Right lobe of liver (tissue), 6 donors: ENCODE data around the gene MACROH2A1. TPM values are rescaled to one million over a fixed set of nuclear protein-coding genes. Genes with fewer than 3 reads are reported as not detected.

Experiments
- ATAC-seq, 4 donors: fragments of 200-7000 bp; cut with Tn5 transposase; one replicate each; pipeline ENCODE4 v1.9.1; 2020; ENCODE audit warnings: mild to moderate bottlenecking in 4 of 4, moderate library complexity in 4 of 4
- DNase-seq, 3 donors: peaks; one replicate each; pipeline ENCODE4 v3.0.0-alpha.2; 2020
- H3K27ac ChIP-seq, 3 donors: fragments of 200-600 bp; one replicate each; pipeline ENCODE4 v1.8.0; 2022
- H3K27me3 ChIP-seq, 2 donors: fragments of 200-600 bp; one replicate each; pipeline ENCODE4 v1.8.0; 2022
- H3K36me3 ChIP-seq, 4 donors: fragments of 200-600 bp; sonication (generic) in 1 of 4; one replicate each; pipeline versions ENCODE4 v1.5.1 to v1.8.0; 2017 to 2022; ENCODE audit warnings: control low read depth in 1 of 4
- H3K4me1 ChIP-seq, 4 donors: fragments of 200-600 bp; sonication (generic) in 1 of 4; one replicate each; pipeline versions ENCODE4 v1.5.1 to v1.8.0; 2017 to 2022; ENCODE audit warnings: control low read depth in 1 of 4
- H3K4me3 ChIP-seq, 3 donors: fragments of 200-600 bp; one replicate each; pipeline ENCODE4 v1.8.0; 2022
- H3K9me3 ChIP-seq, 4 donors: fragments of 200-600 bp; sonication (generic) in 1 of 4; one replicate each; pipeline versions ENCODE4 v1.5.1 to v1.8.0; 2017 to 2022; ENCODE audit warnings: control low read depth in 1 of 4
- POLR2A ChIP-seq: fragments of 450-650 bp; IDR thresholded peaks from one replicate; pipeline ENCODE4 v1.6.1; 2017; ENCODE audit warnings: antibody characterized with exemption, mild to moderate bottlenecking
- WGBS: methylation state at CpG from one replicate; pipeline ENCODE4 v1.1.6; 2018; ENCODE audit warnings: low coverage, low lambda C conversion rate; ENCODE audit not compliant: insufficient coverage; ENCODE audit errors: missing lambda C conversion rate; 5-methylcytosine and 5-hydroxymethylcytosine counted together
- intact Hi-C, 2 donors: fragments of 100-400 bp; cut with DNase I; formaldehyde crosslinking; loops; one replicate each; pipeline versions ENCODE4 v1.11.2 to v1.14.1; 2022
- total RNA-seq, 6 experiments: library from RNA; depleted of rRNA in 2 of 6; stranded (reverse); fragments of >200 nt in 2 of 6; fragmentation: NEBNext Ultra II Directional in 3 of 6; extraction: Animal tissue kit (Norgen Biotek cat#: 25700) in 3 of 6; gene quantifications; one replicate each; pipeline versions ENCODE4 v1.1.0 to v1.2.4, GENCODE V29; 2016 to 2023
- TF ChIP-seq, protein P1 (sequence below), 4 donors: fragments of 200-600 bp in 3 of 4; fragments of 450-650 bp in 1 of 4; IDR thresholded peaks; one replicate each; pipeline versions ENCODE4 v1.5.1 to v1.8.0; 2016 to 2022; ENCODE audit warnings: antibody characterized with exemption in 4 of 4, mild to moderate bottlenecking in 2 of 4
- donor health status: DM: no; HTN: yes; CAD: no.
- donor health status: DM: no; HTN: no; CAD: no.
- donor health status: DM: no; HTN: no; CAD: no.
- donor health status: DM: no; HTN: yes; CAD: no.
- donor health status: DM: no; HTN: yes; CAD: no.

The MACROH2A1 gene
- total RNA-seq, 6 experiments from 2014 or later = 40.0 to 113 (median 51.6) TPM

GRCh38 chr5:135328128-135328687, 70.8 kb downstream of the MACROH2A1 start:
- WGBS = 100% methylated on average over 2 of the region's 5 CpGs
- Histone ChIP-seq H3K9me3 (no peaks in the 10 kb centered on the region), H3K4me1 (peaks cover 0 to 40% (median 0%) of the 10 kb centered on the region in 4 donors), H3K36me3 (no peaks in the 10 kb centered on the region), H3K4me3 (no peak overlapping the region), H3K27ac (no peak overlapping the region), H3K27me3 (no peaks in the 10 kb centered on the region)
- intact Hi-C loops = no loop called here
- ATAC-seq = no peak
- no peak for DNase-seq
- TF ChIP-seq, protein P1, sequence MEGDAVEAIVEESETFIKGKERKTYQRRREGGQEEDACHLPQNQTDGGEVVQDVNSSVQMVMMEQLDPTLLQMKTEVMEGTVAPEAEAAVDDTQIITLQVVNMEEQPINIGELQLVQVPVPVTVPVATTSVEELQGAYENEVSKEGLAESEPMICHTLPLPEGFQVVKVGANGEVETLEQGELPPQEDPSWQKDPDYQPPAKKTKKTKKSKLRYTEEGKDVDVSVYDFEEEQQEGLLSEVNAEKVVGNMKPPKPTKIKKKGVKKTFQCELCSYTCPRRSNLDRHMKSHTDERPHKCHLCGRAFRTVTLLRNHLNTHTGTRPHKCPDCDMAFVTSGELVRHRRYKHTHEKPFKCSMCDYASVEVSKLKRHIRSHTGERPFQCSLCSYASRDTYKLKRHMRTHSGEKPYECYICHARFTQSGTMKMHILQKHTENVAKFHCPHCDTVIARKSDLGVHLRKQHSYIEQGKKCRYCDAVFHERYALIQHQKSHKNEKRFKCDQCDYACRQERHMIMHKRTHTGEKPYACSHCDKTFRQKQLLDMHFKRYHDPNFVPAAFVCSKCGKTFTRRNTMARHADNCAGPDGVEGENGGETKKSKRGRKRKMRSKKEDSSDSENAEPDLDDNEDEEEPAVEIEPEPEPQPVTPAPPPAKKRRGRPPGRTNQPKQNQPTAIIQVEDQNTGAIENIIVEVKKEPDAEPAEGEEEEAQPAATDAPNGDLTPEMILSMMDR (IDR thresholded peaks at IDR 0.05) = no peak
- TF ChIP-seq POLR2A = no peak

GRCh38 chr5:135327429-135328127, 71.5 kb downstream of the MACROH2A1 start:
- 100% methylated on average over 3 of the region's 12 CpGs for WGBS
- Histone ChIP-seq H3K27ac (no peak overlapping the region), H3K4me1 (peaks cover 0 to 40% (median 0%) of the 10 kb centered on the region in 4 donors), H3K9me3 (no peaks in the 10 kb centered on the region), H3K4me3 (no peak overlapping the region), H3K36me3 (no peaks in the 10 kb centered on the region), H3K27me3 (no peaks in the 10 kb centered on the region)
- ATAC-seq = no peak
- DNase-seq = no peak
- TF ChIP-seq, protein P1 (IDR thresholded peaks at IDR 0.05) = no peak
- TF ChIP-seq POLR2A = no peak
- intact Hi-C loops = no loop called here

GRCh38 chr5:135326296-135327254, 72.5 kb downstream of the MACROH2A1 start:
- 76% methylated on average over 6 of the region's 48 CpGs for WGBS

More at GRCh38 chr5:135326296-135327254, 72.5 kb downstream of the MACROH2A1 start:
- H3K9me3 ChIP-seq = no peaks in the 10 kb centered on the region
- no peak overlapping the region for H3K4me3 ChIP-seq
- DNase-seq (no peak), ATAC-seq (no peak)
- intact Hi-C loops = no loop called here
- no peak for TF ChIP-seq POLR2A
- TF ChIP-seq, protein P1 (IDR thresholded peaks at IDR 0.05) = no peak
- no peaks in the 10 kb centered on the region for H3K36me3 ChIP-seq
- no peaks in the 10 kb centered on the region for H3K27me3 ChIP-seq
- H3K27ac ChIP-seq = no peak overlapping the region
- H3K4me1 ChIP-seq = peaks cover 0 to 40% (median 0%) of the 10 kb centered on the region in 4 donors
